Measurements from ENCODE around the gene SLC39A3.

Gene SLC39A3

GRCh38 chr19:2701361-2702169 is 38.3 kb downstream of the SLC39A3 start:
- Mint-ChIP-seq H3K9me3 (no peaks in the 10 kb centered on the region), H3K4me1 (ENCODE audit: low read depth) (peaks cover 25% of the 10 kb centered on the region), H3K27ac (peak overlapping the region; percentile 80), H3K36me3 (ENCODE audit: low read depth) (no peaks in the 10 kb centered on the region), H3K4me3 (peak overlapping the region; percentile 78), H3K27me3 (peaks cover 9% of the 10 kb centered on the region)
- intact Hi-C loops (cut with micrococcal nuclease) = no loop called here

- Mint-ChIP-seq H3K36me3 (ENCODE audit: low read depth) (no peaks in the 10 kb centered on the region), H3K9me3 (no peaks in the 10 kb centered on the region), H3K4me1 (ENCODE audit: low read depth) (peaks cover 31% of the 10 kb centered on the region), H3K4me3 (no peak overlapping the region), H3K27ac (peak overlapping the region; percentile 80), H3K27me3 (peaks cover 10% of the 10 kb centered on the region)
- intact Hi-C loops (cut with micrococcal nuclease) = no loop called here
These were observed 39.0 kb downstream of the SLC39A3 start for GRCh38 chr19:2700660-2701360.

- Mint-ChIP-seq H3K27me3 (peaks cover 10% of the 10 kb centered on the region), H3K9me3 (no peaks in the 10 kb centered on the region), H3K27ac (no peak overlapping the region), H3K4me1 (ENCODE audit: low read depth) (peaks cover 40% of the 10 kb centered on the region), H3K4me3 (no peak overlapping the region), H3K36me3 (ENCODE audit: low read depth) (no peaks in the 10 kb centered on the region)
- intact Hi-C loops (cut with micrococcal nuclease) = no loop called here
These were observed 40.2 kb downstream of the SLC39A3 start for GRCh38 chr19:2699413-2700140.

- Mint-ChIP-seq H3K4me3 (no peak overlapping the region), H3K4me1 (ENCODE audit: low read depth) (peaks cover 24% of the 10 kb centered on the region), H3K36me3 (ENCODE audit: low read depth) (no peaks in the 10 kb centered on the region), H3K27ac (no peak overlapping the region), H3K27me3 (peaks cover 1% of the 10 kb centered on the region), H3K9me3 (no peaks in the 10 kb centered on the region)
- intact Hi-C loops (cut with micrococcal nuclease) = loop anchor here (5.0 kb wide), 1 partner anchor 47 kb away; no protein-coding TSS in a partner anchor
These were observed 45.6 kb downstream of the SLC39A3 start for GRCh38 chr19:2694196-2694595.

GRCh38 chr19:2693492-2694160 is 46.2 kb downstream of the SLC39A3 start:
- no peaks in the 10 kb centered on the region for H3K9me3 Mint-ChIP-seq

GRCh38 chr19:2691951-2692350 is 47.9 kb downstream of the SLC39A3 start:
- Mint-ChIP-seq H3K4me3 (no peak overlapping the region), H3K36me3 (ENCODE audit: low read depth) (no peaks in the 10 kb centered on the region), H3K9me3 (no peaks in the 10 kb centered on the region), H3K27ac (no peak overlapping the region), H3K4me1 (ENCODE audit: low read depth) (peaks cover 15% of the 10 kb centered on the region), H3K27me3 (peaks cover 1% of the 10 kb centered on the region)
- intact Hi-C loops (cut with micrococcal nuclease) = loop anchor here (5.0 kb wide), 1 partner anchor 45 kb away; no protein-coding TSS in a partner anchor

More at GRCh38 chr19:2693492-2694160, 46.2 kb downstream of the SLC39A3 start:
- no peaks in the 10 kb centered on the region for H3K36me3 Mint-ChIP-seq (ENCODE audit: low read depth)
- intact Hi-C loops (cut with micrococcal nuclease) = loop anchor here (5.0 kb wide), 1 partner anchor 46 kb away; no protein-coding TSS in a partner anchor
- peaks cover 1% of the 10 kb centered on the region for H3K27me3 Mint-ChIP-seq
- peaks cover 18% of the 10 kb centered on the region for H3K4me1 Mint-ChIP-seq (ENCODE audit: low read depth)
- no peak overlapping the region for H3K4me3 Mint-ChIP-seq
- H3K27ac Mint-ChIP-seq = no peak overlapping the region

- Mint-ChIP-seq H3K27me3 (no peaks in the 10 kb centered on the region), H3K9me3 (no peaks in the 10 kb centered on the region), H3K36me3 (ENCODE audit: low read depth) (no peaks in the 10 kb centered on the region), H3K4me1 (ENCODE audit: low read depth) (peaks cover 9% of the 10 kb centered on the region), H3K4me3 (no peak overlapping the region), H3K27ac (no peak overlapping the region)
- intact Hi-C loops (cut with micrococcal nuclease) = loop anchor here (5.0 kb wide), 1 partner anchor 44 kb away; no protein-coding TSS in a partner anchor
These were observed 49.0 kb downstream of the SLC39A3 start for GRCh38 chr19:2690856-2691255.

- H3K4me3 Mint-ChIP-seq = no peak overlapping the region
- intact Hi-C loops (cut with micrococcal nuclease) = no loop called here
- H3K27ac Mint-ChIP-seq = no peak overlapping the region
- no peaks in the 10 kb centered on the region for H3K9me3 Mint-ChIP-seq
- no peaks in the 10 kb centered on the region for H3K36me3 Mint-ChIP-seq (ENCODE audit: low read depth)
- peaks cover 8% of the 10 kb centered on the region for H3K4me1 Mint-ChIP-seq (ENCODE audit: low read depth)
- no peaks in the 10 kb centered on the region for H3K27me3 Mint-ChIP-seq
These were observed 53.5 kb downstream of the SLC39A3 start for GRCh38 chr19:2686360-2686759.

- H3K4me3 Mint-ChIP-seq = no peak overlapping the region
- H3K9me3 Mint-ChIP-seq = no peaks in the 10 kb centered on the region
- intact Hi-C loops (cut with micrococcal nuclease) = no loop called here
- no peak overlapping the region for H3K27ac Mint-ChIP-seq
- no peaks in the 10 kb centered on the region for H3K27me3 Mint-ChIP-seq
- H3K4me1 Mint-ChIP-seq (ENCODE audit: low read depth) = peaks cover 12% of the 10 kb centered on the region
- H3K36me3 Mint-ChIP-seq (ENCODE audit: low read depth) = no peaks in the 10 kb centered on the region
These were observed 54.6 kb downstream of the SLC39A3 start for GRCh38 chr19:2685204-2685704.

GRCh38 chr19:2683430-2684003 is 56.3 kb downstream of the SLC39A3 start:
- Mint-ChIP-seq H3K36me3 (ENCODE audit: low read depth) (peaks cover 5% of the 10 kb centered on the region), H3K27me3 (peaks cover 2% of the 10 kb centered on the region), H3K4me3 (no peak overlapping the region), H3K27ac (no peak overlapping the region), H3K4me1 (ENCODE audit: low read depth) (peaks cover 22% of the 10 kb centered on the region), H3K9me3 (peaks cover 12% of the 10 kb centered on the region)
- intact Hi-C loops (cut with micrococcal nuclease) = no loop called here
